T47D (cell line): Measurements from ENCODE around the gene GRIN2C.
A peak's percentile ranks its signal among the peaks of the same experiment; 100 is the strongest.
"Not testable (repeated sequence)": the region's sequence is repeated elsewhere in the genome, so short reads cannot be mapped to it uniquely, and the experiment has no call there.

ENCODE experiments used
- DNase-seq, 2 experiments: peaks; one replicate each; pipeline versions ENCODE4 v3.0.0 to v3.0.0-alpha.2; 2011 to 2012; ENCODE audit warnings: low read depth in 1 of 2, low spot score in 1 of 2
- JUND ChIP-seq: IDR thresholded peaks from 2 replicates; pipeline ENCODE4 v1.6.1; 2012; ENCODE audit warnings: low read depth
- in situ Hi-C: cut with HindIII; loops from 2 replicates; pipeline ENCODE4 v1.10.0; 2016; ENCODE audit warnings: low sequenced_read_pairs, low pct_unique_long_range_greater_than_20kb

The GRIN2C gene

GRCh38 chr17:74859459-74860228 is at the start of gene GRIN2C:
TSS of gene GRIN2C (minus strand) at chr17:74859885. CDS start at chr17:74855092, 4,793 bp downstream.
- TF ChIP-seq JUND = no peak
- no peak for DNase-seq
- in situ Hi-C loops = no loop called here

- DNase-seq, in situ Hi-C loops: not testable (repeated sequence)
Observed at GRCh38 chr17:74909097-74909496, 49.4 kb upstream of the GRIN2C start.

GRCh38 chr17:74907012-74907411 is 47.3 kb upstream of the GRIN2C start:
- TF ChIP-seq JUND = no peak
- in situ Hi-C loops = no loop called here
- no peak for DNase-seq

GRCh38 chr17:74906214-74906793 is 46.6 kb upstream of the GRIN2C start:
- in situ Hi-C loops = not testable (repeated sequence)
- DNase-seq = peak in 1 of 2 experiments; percentile 23

GRCh38 chr17:74904687-74905409 is 45.2 kb upstream of the GRIN2C start:
- no peak for DNase-seq
- in situ Hi-C loops = no loop called here
- no peak for TF ChIP-seq JUND

- DNase-seq = no peak
- no peak for TF ChIP-seq JUND
- in situ Hi-C loops = no loop called here
Observed at GRCh38 chr17:74903671-74904070, 44.0 kb upstream of the GRIN2C start.

GRCh38 chr17:74903034-74903433 is 43.3 kb upstream of the GRIN2C start:
- no peak for DNase-seq
- TF ChIP-seq JUND = no peak
- in situ Hi-C loops = no loop called here

- TF ChIP-seq JUND = no peak
- in situ Hi-C loops = no loop called here
- DNase-seq = no peak
Observed at GRCh38 chr17:74901353-74902135, 41.9 kb upstream of the GRIN2C start.

- peak in 1 of 2 experiments; percentile 56 for DNase-seq
- in situ Hi-C loops = no loop called here
- no peak for TF ChIP-seq JUND
Observed at GRCh38 chr17:74900208-74900607, 40.5 kb upstream of the GRIN2C start.

GRCh38 chr17:74898376-74898946 is 38.8 kb upstream of the GRIN2C start:
- in situ Hi-C loops = no loop called here
- TF ChIP-seq JUND = no peak
- DNase-seq = no peak

GRCh38 chr17:74893936-74894671 is 34.4 kb upstream of the GRIN2C start:
- in situ Hi-C loops = no loop called here
- TF ChIP-seq JUND = no peak

More at GRCh38 chr17:74893936-74894671, 34.4 kb upstream of the GRIN2C start:
- no peak for DNase-seq
